22Rv1 (cell line): ENCODE data around the gene CAMTA2.
"Not testable (repeated sequence)": the region's sequence is repeated elsewhere in the genome, so short reads cannot be mapped to it uniquely, and the experiment has no call there.

Source experiments
- H3K27ac ChIP-seq: fragments of 450-650 bp; 2 replicates; pipeline ENCODE4 v1.5.1; 2017
- ZFX ChIP-seq: fragments of 450-650 bp; IDR thresholded peaks from 2 replicates; pipeline ENCODE4 v1.6.1; 2017; ENCODE audit warnings: antibody characterized with exemption, borderline replicate concordance
- TF ChIP-seq, protein P1 (sequence below): fragments of 450-650 bp; IDR thresholded peaks from 2 replicates; pipeline ENCODE4 v1.5.1; 2017; ENCODE audit warnings: mild to moderate bottlenecking

Gene CAMTA2

DNA sequence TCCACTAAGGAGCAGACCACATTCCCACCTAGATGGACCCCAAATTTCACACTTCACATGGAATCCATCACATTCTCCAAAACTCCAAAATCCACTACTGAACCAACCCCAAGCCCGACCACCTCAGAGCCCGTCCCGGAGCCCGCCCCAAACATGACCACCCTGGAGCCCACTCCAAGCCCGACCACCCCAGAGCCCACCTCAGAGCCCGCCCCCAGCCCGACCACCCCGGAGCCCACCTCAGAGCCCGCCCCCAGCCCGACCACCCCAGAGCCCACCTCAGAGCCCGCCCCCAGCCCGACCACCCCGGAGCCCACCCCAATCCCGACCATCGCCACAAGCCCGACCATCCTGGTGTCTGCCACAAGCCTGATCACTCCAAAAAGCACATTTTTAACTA lies 53.8 kb downstream of the CAMTA2 start:
- TF ChIP-seq, protein P1, sequence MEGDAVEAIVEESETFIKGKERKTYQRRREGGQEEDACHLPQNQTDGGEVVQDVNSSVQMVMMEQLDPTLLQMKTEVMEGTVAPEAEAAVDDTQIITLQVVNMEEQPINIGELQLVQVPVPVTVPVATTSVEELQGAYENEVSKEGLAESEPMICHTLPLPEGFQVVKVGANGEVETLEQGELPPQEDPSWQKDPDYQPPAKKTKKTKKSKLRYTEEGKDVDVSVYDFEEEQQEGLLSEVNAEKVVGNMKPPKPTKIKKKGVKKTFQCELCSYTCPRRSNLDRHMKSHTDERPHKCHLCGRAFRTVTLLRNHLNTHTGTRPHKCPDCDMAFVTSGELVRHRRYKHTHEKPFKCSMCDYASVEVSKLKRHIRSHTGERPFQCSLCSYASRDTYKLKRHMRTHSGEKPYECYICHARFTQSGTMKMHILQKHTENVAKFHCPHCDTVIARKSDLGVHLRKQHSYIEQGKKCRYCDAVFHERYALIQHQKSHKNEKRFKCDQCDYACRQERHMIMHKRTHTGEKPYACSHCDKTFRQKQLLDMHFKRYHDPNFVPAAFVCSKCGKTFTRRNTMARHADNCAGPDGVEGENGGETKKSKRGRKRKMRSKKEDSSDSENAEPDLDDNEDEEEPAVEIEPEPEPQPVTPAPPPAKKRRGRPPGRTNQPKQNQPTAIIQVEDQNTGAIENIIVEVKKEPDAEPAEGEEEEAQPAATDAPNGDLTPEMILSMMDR, result no peak
- no peak for TF ChIP-seq ZFX
- H3K27ac ChIP-seq, result no peak overlapping the region

GRCh38 chr17:4932756-4933155 lies 54.7 kb downstream of the CAMTA2 start:
- no peak overlapping the region for H3K27ac ChIP-seq
- TF ChIP-seq, protein P1, result no peak
- TF ChIP-seq ZFX, result no peak

- no peak within 1 kb of the TSS for H3K27ac ChIP-seq
- TF ChIP-seq, protein P1, result no peak
- TF ChIP-seq ZFX, result no peak
Measured at GRCh38 chr17:4931963-4932362, 55.5 kb downstream of the CAMTA2 start, which contains the start of gene GP1BA. Gene GP1BA (plus strand): TSS chr17:4932277. CDS start chr17:4932605, 328 bp downstream.

GRCh38 chr17:4928881-4929280 lies 58.6 kb downstream of the CAMTA2 start:
- no peak overlapping the region for H3K27ac ChIP-seq
- TF ChIP-seq ZFX, result no peak
- TF ChIP-seq, protein P1, result no peak

DNA sequence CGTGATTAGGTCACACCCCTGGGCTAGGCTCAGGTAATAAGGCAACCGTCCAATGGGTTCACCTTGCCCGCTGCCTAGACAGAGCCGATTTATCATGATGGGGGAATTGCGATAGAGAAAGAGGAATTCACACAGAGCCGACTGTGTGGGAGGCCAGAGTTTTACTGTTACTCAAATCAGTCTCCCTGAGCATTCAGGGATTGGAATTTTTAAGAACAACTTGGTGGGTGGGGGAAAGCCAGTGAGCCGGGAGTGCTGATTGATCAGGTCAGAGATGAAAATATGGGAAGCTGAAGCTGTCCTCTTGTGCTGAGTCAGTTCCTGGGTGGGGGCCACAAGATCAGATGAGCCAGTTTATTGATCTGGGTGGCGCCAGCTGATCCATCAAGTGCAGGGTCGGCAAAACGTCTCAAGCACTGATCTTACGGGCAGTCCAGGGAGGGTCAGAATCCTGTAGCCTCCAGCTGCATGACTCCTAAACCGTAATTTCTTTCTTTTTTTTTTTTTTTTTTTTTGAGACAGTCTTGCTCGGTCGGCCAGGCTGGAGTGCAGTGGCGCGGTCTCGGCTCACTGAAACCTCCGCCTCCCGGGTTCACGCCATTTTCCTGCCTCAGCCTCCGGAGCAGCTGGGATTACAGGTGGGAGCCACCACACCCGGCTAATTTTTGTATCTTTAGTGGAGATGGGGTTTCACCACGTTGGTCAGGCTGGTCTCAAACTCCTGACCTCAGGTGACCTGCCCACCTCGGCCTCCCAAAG lies 60.7 kb downstream of the CAMTA2 start:
- H3K27ac ChIP-seq, result not testable (repeated sequence)

- no peak for TF ChIP-seq ZFX
- TF ChIP-seq, protein P1, result no peak
- H3K27ac ChIP-seq, result no peak overlapping the region
Measured at GRCh38 chr17:4921320-4921719, 66.2 kb downstream of the CAMTA2 start.

- TF ChIP-seq, protein P1, result no peak
- no peak for TF ChIP-seq ZFX
- H3K27ac ChIP-seq, result no peak overlapping the region
Measured at GRCh38 chr17:4920351-4921048, 67.0 kb downstream of the CAMTA2 start.
